Myometrial cell (primary cell): ENCODE results near the gene LY6G6F. TPM values are rescaled to one million over a fixed set of nuclear protein-coding genes. Genes with fewer than 3 reads are reported as not detected.

ENCODE experiments used
- total RNA-seq: library from RNA; depleted of rRNA; stranded (reverse); fragments of >200 nt; gene quantifications from 2 replicates; pipeline ENCODE4 v1.2.3, GENCODE V29; 2015

The LY6G6F gene
- total RNA-seq, 1 donor from 2014 or later: not detected

Other genes starting within 250 kb of the LY6G6F start
- gene MICB, start 208.7 kb upstream of the LY6G6F start, total RNA-seq: 25.7 and 26.2 TPM in 2 replicates
- not detected in 2 replicates for gene MCCD1, start 177.9 kb upstream of the LY6G6F start, total RNA-seq
- 564 and 622 TPM in 2 replicates for gene DDX39B, start 164.9 kb upstream of the LY6G6F start, total RNA-seq
- gene ATP6V1G2, start 160.3 kb upstream of the LY6G6F start, total RNA-seq: 0.18 and 0.58 TPM in 2 replicates
- gene NFKBIL1, start 159.3 kb upstream of the LY6G6F start, total RNA-seq: 22.0 and 28.5 TPM in 2 replicates
- not detected in 2 replicates for gene LTA, start 134.6 kb upstream of the LY6G6F start, total RNA-seq
- not detected in 2 replicates for gene TNF, start 131.3 kb upstream of the LY6G6F start, total RNA-seq
- not detected in 2 replicates for gene LTB, start 124.4 kb upstream of the LY6G6F start, total RNA-seq
- not detected in 2 replicates for gene LST1, start 120.6 kb upstream of the LY6G6F start, total RNA-seq
- gene NCR3, start 113.9 kb upstream of the LY6G6F start, total RNA-seq: not detected in 2 replicates
- not detected in 2 replicates for gene AIF1, start 91.6 kb upstream of the LY6G6F start, total RNA-seq
- 77.8 and 81.9 TPM in 2 replicates for gene PRRC2A, start 86.2 kb upstream of the LY6G6F start, total RNA-seq
- 241 and 292 TPM in 2 replicates for gene BAG6, start 54.2 kb upstream of the LY6G6F start, total RNA-seq
- gene APOM, start 51.0 kb upstream of the LY6G6F start, total RNA-seq: 1.4 and 1.7 TPM in 2 replicates
- gene C6orf47, start 46.1 kb upstream of the LY6G6F start, total RNA-seq: 17.0 and 20.9 TPM in 2 replicates
- 12.4 and 16.1 TPM in 2 replicates for gene GPANK1, start 41.9 kb upstream of the LY6G6F start, total RNA-seq
- 281 and 300 TPM in 2 replicates for gene CSNK2B, start 40.8 kb upstream of the LY6G6F start, total RNA-seq
- 0.58 and 2.7 TPM in 2 replicates for gene LY6G5B, start 36.9 kb upstream of the LY6G6F start, total RNA-seq
- 0.29 and 1.1 TPM in 2 replicates for gene LY6G5C, start 25.8 kb upstream of the LY6G6F start, total RNA-seq
- gene ABHD16A, start 3.5 kb upstream of the LY6G6F start, total RNA-seq: 41.6 and 52.5 TPM in 2 replicates
- not detected in 2 replicates for gene LY6G6D, start 8.5 kb downstream of the LY6G6F start, total RNA-seq
- gene LY6G6C, start 14.9 kb downstream of the LY6G6F start, total RNA-seq: not detected in 2 replicates
- gene MPIG6B, start 16.5 kb downstream of the LY6G6F start, total RNA-seq: not detected in 2 replicates
- 63.1 and 65.7 TPM in 2 replicates for gene DDAH2, start 22.4 kb downstream of the LY6G6F start, total RNA-seq
- gene CLIC1, start 29.7 kb downstream of the LY6G6F start, total RNA-seq: 1,096 and 1,127 TPM in 2 replicates
- 7.8 and 16.7 TPM in 2 replicates for gene MSH5, start 33.1 kb downstream of the LY6G6F start, total RNA-seq
- gene SAPCD1, start 55.8 kb downstream of the LY6G6F start, total RNA-seq: 1.8 and 2.3 TPM in 2 replicates
- gene VWA7, start 70.5 kb downstream of the LY6G6F start, total RNA-seq: under 0.01 TPM in 1 of 2 replicates, not detected in the other
- 102 and 105 TPM in 2 replicates for gene VARS1, start 88.9 kb downstream of the LY6G6F start, total RNA-seq
- 85.3 and 118 TPM in 2 replicates for gene LSM2, start 100.1 kb downstream of the LY6G6F start, total RNA-seq
- 0.29 and 0.35 TPM in 2 replicates for gene HSPA1L, start 108.4 kb downstream of the LY6G6F start, total RNA-seq
- 38.1 and 41.2 TPM in 2 replicates for gene HSPA1A, start 108.7 kb downstream of the LY6G6F start, total RNA-seq
- 59.4 and 73.5 TPM in 2 replicates for gene HSPA1B, start 120.9 kb downstream of the LY6G6F start, total RNA-seq
- gene NEU1, start 156.0 kb downstream of the LY6G6F start, total RNA-seq: 71.2 and 73.9 TPM in 2 replicates
- gene SLC44A4, start 172.1 kb downstream of the LY6G6F start, total RNA-seq: 0.18 TPM in 1 of 2 replicates, not detected in the other
- gene EHMT2, start 190.8 kb downstream of the LY6G6F start, total RNA-seq: 44.7 and 47.9 TPM in 2 replicates
- gene ZBTB12, start 195.2 kb downstream of the LY6G6F start, total RNA-seq: 2.0 and 2.3 TPM in 2 replicates
- gene C2, start 220.9 kb downstream of the LY6G6F start, total RNA-seq: 1.4 and 2.0 TPM in 2 replicates
- 0.86 and 1.6 TPM in 2 replicates for gene CFB, start 239.2 kb downstream of the LY6G6F start, total RNA-seq